RPMI8226 (cell line): ENCODE measurements around the gene TFEB.
"Not testable (repeated sequence)": the region's sequence is repeated elsewhere in the genome, so short reads cannot be mapped to it uniquely, and the experiment has no call there.

Experiments
- DNase-seq: peaks from one replicate; pipeline ENCODE4 v3.0.0-alpha.2; 2015

Gene TFEB

DNA sequence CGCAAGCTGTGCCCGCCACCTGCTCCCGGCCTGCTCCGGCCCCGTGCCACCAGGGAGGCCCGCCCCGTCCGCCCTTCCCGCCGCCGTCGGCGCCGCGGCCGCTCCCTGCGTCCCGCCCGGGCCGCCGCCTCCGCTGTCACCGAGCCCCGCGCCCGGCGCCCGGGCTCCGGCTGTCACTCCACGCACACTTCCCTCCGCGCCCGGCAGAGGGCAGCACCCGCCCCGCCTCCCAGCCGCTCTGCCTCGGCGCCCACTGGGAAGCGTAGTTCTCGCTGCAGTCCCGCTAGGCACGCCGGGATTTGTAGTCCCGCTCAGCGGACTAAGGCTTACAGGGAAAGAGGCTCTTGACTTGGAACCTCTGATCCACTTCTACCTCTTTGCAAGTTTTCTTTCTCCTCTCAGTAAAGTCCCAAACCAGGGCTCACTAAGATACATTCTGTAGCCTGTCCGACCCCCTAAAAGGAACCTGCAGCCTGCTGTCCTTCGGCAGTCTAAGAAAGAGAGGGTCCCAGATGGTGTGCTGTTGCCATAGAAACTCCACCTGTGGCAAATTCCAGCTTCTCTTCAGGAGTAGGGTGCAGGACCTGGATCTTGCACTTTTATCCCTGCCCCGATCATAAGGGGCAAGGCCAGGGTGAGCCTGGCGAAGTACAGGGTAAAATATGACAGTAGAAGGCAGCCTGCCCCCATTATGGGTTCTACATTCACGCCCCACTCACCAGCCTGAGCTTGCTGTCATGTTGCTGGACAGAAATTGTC lies at the start of gene TFEB:
Gene TFEB (minus strand): TSS at position 182 of the 759 bp plus-strand sequence. CDS start 44,395 bp downstream, outside the sequence.
- DNase-seq: peak; percentile 93

DNA sequence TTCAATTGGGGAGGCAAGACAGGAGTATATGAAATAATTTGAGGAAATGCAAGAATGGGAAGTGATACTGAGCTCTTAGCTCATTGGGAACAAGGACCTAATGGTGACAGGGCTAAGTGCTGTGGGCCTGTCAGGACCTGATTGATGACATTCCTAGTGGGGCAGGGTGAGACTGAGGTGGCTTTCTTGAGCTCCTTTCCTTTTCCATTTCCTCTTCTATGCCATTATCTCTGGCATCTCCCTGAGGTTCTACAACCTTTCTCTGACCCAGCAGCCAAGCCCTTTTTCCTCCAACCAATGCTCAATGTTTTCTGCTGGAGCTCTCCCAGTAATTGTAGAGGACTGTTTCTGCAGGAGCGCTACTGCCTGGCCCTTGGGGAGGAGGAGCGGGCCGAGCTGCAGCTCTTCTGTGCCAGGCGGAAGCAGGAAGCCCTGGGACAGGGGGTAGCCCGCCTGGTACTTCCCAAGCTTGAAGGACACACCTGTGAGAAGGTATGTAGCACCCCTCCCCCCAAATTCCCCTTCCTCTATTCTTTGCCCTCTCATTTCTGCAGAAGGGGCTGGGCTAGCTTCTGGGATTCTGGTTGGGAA lies 49.3 kb upstream of the TFEB start:
- DNase-seq: no peak

GRCh38 chr6:41783106-41783780 lies 47.8 kb upstream of the TFEB start:
- no peak for DNase-seq

GRCh38 chr6:41781366-41781730 lies 45.9 kb upstream of the TFEB start:
- no peak for DNase-seq

DNA sequence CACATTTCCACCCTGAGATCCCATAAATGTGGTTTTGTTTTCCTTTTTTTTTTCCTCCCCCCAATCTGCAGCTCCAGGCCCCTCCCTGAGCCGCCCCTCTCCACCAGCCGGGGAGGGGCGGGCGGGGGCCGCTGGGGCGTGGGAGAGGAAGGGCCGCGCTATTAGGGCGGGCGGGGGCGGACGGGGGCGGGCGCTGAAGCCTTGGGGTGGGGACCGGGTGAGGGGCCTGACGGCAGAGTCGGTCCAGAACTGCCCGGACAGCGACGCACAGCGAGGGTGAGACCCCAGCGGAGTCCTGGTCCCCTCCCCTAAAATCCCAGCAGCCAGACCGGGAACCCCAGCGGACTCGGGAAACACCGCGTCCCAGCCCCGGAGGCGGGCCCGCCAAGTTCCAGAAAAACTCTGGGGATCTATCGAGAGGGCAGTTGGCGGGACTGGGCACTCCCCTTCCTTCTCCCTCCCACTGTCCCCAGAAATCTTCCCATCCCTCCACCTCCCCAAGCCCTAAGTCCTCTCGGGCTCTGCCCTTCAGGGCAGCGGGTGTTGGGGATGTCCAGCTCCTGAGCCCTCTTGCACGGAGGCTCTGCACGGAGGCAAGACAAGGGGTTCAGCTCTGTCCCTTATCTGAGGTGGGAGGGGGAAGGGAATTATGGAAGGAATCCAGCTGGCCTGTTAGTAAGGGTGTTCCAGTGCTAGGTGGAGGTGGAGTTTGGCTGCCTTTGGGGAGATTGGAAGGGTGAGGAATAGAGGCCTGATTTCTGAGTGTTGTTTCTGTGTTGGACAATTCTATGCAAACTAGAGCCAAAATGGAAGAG lies 45.4 kb upstream of the TFEB start, which contains the start of gene PRICKLE4:
Gene PRICKLE4 (plus strand): TSS at position 232 of the 815 bp plus-strand sequence. CDS start 2,692 bp downstream, outside the sequence.
- no peak for DNase-seq

- DNase-seq: peak; percentile 96
Observed at GRCh38 chr6:41779788-41780550, 44.6 kb upstream of the TFEB start, which contains the start of gene FRS3. TSS of gene FRS3 (minus strand) at chr6:41779900. CDS start at chr6:41776987, 2,913 bp downstream.

DNA sequence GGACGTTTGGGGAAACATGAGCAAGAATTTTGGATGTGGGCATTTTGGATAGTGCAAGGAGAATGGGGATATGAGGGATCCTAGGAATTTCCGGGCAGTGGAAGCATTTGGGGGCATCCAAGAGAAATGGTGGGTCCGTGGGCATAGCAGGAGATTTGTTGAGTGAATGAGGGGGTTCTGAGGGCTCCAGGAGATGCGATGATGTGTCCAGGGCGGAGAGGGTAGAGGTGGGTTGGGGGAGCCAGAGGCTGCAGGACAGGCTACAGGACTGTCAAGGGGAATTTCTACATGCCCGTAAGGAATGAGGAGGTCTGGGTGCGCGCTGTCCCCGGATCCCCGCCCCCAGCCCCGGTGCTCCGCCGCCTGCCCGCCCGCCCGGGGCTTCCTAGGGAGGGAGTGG lies 43.9 kb upstream of the TFEB start:
- no peak for DNase-seq

DNA sequence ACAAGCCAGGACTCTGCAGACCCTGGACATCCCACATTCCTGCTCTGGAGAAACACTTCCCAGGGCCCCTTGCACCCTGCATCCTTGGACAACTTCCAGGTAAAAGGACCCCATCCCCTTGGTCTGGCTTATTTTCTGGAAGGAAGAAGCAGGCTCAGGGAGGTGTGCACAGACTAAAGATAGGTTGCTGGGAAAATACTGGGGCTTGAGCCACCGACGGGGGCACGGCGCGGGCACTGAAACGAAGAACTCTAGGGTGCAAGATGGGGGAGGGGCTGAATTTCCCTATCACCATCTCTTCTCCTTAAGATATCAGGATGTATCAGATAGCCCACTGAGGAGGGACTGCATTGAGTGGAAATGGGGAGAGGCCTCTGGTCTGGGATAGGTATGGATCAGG lies 43.5 kb upstream of the TFEB start:
- no peak for DNase-seq

DNA sequence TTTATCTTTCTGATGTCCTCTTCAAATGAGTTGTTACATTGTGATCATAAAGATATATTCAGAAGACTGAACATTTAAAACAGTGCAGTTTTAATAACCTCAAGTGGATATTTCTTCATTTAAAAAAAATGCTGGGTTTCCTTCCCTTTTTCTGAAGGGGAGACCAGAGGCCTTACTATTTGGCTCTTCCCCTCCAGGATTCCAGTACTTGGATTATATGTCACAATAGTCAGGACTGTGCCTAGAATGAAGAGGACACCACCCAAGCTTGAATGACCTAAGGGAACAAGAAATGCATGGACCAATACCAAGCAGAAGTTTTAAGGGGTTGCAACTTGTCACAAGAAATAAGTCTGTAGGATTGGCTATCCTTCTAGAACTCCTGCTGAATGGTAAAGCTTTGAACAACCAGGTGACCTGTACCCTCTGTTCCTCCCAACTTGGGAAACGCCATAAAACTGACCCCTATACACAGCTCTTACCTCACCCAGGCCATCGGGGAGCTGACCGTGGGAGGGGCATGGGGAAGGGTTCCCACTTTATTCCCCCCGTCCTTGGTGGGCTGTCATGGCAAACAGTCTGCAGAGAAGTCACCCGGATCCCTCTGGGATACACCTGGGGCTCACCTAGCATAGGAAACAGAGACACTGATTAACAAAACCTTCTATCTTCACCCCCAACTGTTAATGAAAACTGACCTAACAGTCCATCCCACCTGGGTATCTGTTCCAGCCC lies 42.3 kb upstream of the TFEB start:
- no peak for DNase-seq

DNA sequence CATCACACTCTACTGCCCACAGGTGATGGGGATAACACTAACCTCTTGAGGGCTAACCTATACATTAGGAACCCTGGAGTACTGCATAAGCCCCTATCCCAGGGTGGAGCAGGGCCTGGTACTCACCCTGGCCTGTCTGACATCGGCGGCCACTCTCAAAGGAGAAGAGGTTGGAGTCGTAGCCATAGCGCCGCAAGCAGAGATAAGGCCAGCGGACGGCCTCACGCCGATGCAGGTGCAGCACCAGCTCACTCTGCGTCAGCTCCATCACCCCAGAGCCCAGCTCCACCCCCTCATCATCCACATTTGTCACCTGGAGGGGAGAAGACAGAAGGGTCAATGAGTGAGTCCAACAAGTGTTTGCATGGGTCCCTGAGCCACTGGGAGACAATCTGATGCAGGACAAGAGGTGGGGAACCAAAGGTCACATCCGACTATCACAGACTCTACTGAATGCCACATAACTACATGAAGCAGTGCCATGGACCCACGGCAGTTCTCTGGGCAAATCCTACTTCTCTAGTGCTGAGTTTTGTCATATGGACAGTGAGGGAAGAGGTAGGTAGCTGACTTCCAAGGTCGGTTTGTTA lies 40.0 kb upstream of the TFEB start:
- no peak for DNase-seq

DNA sequence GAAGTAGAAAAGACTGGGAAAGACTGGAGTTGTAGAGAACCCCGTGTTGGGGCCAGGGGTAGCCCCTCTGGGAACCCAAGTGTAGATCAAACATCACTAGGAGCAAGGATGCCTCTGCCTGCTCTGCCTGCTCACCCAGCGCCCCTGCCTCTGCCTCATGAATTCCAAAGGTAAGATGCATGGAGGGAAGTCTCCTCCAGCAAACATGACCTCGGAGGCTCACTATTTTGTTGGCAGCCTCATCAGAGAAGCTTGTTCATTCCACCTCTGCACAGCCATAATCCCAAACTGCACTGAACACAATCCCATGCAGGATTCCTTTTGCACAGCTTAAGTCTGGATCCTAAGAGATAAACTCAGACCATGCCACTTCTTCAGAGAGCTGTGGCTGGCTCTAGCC lies 39.4 kb upstream of the TFEB start:
- DNase-seq: no peak

GRCh38 chr6:41771058-41771983 lies 35.9 kb upstream of the TFEB start:
- DNase-seq: no peak

DNA sequence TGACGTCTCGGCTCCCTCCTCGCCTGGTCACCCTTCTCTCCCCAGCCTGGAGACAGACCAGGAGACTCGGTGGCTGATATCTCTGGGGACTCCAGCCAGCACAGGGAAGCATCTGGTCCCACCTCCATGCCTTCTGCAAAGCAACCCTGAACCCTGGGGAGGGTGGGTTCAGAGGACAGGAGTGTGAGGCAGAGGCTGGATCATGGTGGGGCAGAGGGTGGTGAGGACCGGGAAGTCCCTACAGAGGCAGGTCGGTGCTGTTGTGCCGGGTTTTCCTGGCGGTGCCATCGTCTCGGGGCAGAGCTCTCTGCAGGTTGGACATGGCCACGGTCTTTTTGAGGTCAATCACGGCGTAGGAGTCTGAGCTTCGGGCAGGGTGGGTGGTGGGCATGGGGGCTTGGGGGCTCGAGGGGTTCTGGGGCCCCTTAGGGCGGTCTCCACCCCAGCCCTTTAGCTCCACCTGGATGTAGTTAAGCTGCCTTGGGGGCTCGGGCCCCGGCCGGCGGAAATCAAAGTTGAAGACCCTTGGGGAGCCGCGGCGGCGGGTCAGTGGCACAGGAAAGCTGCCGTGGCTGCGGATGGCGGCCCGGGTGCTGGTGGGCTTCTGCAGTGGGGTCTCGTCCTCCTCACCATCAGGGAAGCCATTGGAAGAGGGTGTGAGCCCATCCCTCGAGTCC lies 35.1 kb upstream of the TFEB start:
- DNase-seq: no peak

GRCh38 chr6:41769376-41769775 lies 34.0 kb upstream of the TFEB start:
- DNase-seq: no peak

GRCh38 chr6:41768545-41769308 lies 33.3 kb upstream of the TFEB start:
- DNase-seq: no peak

DNA sequence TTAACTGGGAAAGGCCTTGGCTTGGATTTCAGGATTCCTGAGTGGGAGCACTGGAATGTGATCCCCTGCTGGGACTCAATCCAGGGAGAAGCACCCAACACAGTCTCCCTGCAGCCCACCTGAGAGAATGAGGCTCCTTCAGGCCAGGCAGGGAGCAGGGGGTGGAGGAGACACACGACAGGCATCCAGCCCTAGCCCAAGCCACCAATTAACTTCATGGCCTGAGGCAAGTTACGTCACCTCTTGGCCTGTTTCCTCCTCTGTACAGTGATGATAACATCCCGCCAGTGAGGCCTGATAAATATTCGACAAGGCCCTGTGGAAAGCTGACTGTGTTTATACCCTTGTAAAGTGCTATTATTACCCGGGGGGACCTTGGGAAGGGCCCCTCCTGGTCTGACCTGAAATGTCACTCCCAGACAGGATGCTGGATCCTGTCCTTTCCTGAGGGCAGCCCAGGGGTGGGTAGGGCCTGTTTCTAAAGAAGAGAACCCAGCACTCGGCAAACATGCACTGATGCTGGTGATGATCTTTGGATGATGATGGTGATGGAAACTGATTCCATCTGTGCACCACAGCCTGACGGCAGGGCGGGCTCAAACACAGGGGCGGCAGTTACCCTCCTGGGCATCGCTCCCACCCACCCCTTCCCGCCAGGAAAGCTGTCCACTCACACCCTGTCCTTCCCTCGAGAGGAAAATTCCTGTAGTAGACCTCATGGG lies 31.9 kb upstream of the TFEB start:
- DNase-seq: no peak

DNA sequence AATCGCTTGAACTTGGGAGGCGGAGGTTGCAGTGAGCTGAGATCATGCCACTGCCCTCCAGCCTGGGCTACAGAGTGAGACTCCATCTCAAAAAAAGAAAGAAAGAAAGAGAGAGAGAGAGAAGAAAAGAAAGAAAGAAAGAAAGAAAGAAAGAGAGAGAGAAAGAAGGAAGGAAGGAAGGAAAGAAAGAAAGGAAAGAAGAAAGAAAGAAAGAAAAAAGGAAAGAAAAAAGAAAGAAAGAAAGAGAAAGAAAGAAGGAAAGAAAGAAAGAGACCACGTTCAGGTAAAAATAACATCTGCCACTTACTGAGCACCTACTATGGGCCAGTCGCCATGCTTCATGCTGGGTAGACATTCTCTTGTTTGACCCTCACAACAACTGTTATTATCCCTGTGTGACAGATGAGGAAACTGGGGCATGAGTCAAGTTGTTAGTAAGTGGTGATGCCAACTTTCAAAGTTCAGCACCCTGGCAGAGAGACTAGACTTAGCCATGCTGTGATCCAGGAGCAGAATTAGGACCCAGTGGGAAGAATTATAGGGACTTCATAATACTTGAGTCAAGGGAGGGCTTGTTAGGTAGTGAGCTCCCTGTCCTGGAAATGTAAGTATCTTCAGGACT lies 30.7 kb upstream of the TFEB start:
- not testable (repeated sequence) for DNase-seq
